Esophagus muscularis mucosa (tissue), 4 donors: ENCODE measurements around the gene DOCK8.

ENCODE experiments used
- CTCF ChIP-seq, 3 experiments: fragments of 200-600 bp in 2 of 3; fragments of 450-650 bp in 1 of 3; sonication (generic) in 2 of 3; IDR thresholded peaks; one replicate each; pipeline ENCODE4 v1.5.1; 2017 to 2019; ENCODE audit warnings: antibody characterized with exemption in 3 of 3, mild to moderate bottlenecking in 2 of 3, moderate library complexity in 1 of 3
- EP300 ChIP-seq: sonication (generic); formaldehyde crosslinking; IDR thresholded peaks from one replicate; pipeline ENCODE4 v1.6.1; 2017; ENCODE audit warnings: antibody characterized with exemption
- POLR2A ChIP-seq: fragments of 450-650 bp; IDR thresholded peaks from one replicate; pipeline ENCODE4 v1.6.1; 2017; ENCODE audit warnings: antibody characterized with exemption, moderate library complexity, mild to moderate bottlenecking, low read depth
- POLR2AphosphoS5 ChIP-seq, 2 donors: sonication (generic); formaldehyde crosslinking; IDR thresholded peaks; one replicate each; pipeline ENCODE4 v1.6.1; 2017; ENCODE audit warnings: antibody characterized with exemption in 2 of 2

- TF ChIP-seq CTCF (IDR thresholded peaks at IDR 0.05) = no peak
- TF ChIP-seq POLR2A = no peak
- no peak for TF ChIP-seq EP300
- TF ChIP-seq POLR2AphosphoS5 (IDR thresholded peaks at IDR 0.05) = no peak
Measured at GRCh38 chr9:445033-445432, 230.4 kb downstream of the DOCK8 start.
